K562 (cell line): Measurements from ENCODE around the gene USP48. TPM values are rescaled to one million over a fixed set of nuclear protein-coding genes. Genes with fewer than 3 reads are reported as not detected.

ENCODE experiments used
- BMI1 ChIP-seq: fragments of 150-350 bp; IDR thresholded peaks from 2 replicates; pipeline ENCODE4 v1.6.1; 2014; ENCODE audit warnings: low read length
- ETV5 ChIP-seq: sonication (generic); formaldehyde crosslinking; IDR thresholded peaks from 2 replicates; pipeline ENCODE4 v1.4.0; 2020; ENCODE audit warnings: low read depth, mild to moderate bottlenecking, missing genetic modification reagents
- FOXA3 ChIP-seq, 2 experiments: fragments of 450-650 bp in 1 of 2; sonication (generic) in 1 of 2; formaldehyde crosslinking; IDR thresholded peaks in 1 of 2; conservative IDR thresholded peaks in 1 of 2; 2 replicates each; pipeline versions ENCODE4 v1.4.0 to v1.8.0; 2020 to 2022; ENCODE audit warnings: mild to moderate bottlenecking in 2 of 2, missing genetic modification reagents in 1 of 2
- FOXJ3 ChIP-seq: sonication (generic); formaldehyde crosslinking; IDR thresholded peaks from 2 replicates; pipeline ENCODE4 v1.4.0; 2020; ENCODE audit warnings: mild to moderate bottlenecking, missing genetic modification reagents
- GABPA ChIP-seq: fragments of 200-800 bp; sonication (Bioruptor generic); conservative IDR thresholded peaks from 2 replicates; pipeline ENCODE4 v1.6.1; 2016; ENCODE audit warnings: low read depth, missing genetic modification characterization, missing compliant biosample characterization
- NCOA1 ChIP-seq: fragments of 450-650 bp; IDR thresholded peaks from 2 replicates; pipeline ENCODE4 v1.6.1; 2016; ENCODE audit warnings: low read depth
- NFE2 ChIP-seq: IDR thresholded peaks from 2 replicates; pipeline ENCODE4 v1.6.1; 2014; ENCODE audit warnings: antibody characterized with exemption, low read depth
- WHSC1 ChIP-seq: IDR thresholded peaks from one replicate; pipeline ENCODE4 v1.6.1; 2012; ENCODE audit warnings: low read length, control low read depth, inconsistent platforms
- ZKSCAN8 ChIP-seq: fragments of 200-800 bp; sonication (Bioruptor generic); IDR thresholded peaks from 2 replicates; pipeline ENCODE4 v1.6.1; 2016; ENCODE audit warnings: missing genetic modification characterization, missing compliant biosample characterization
- ZNF134 ChIP-seq: fragments of 250-450 bp; sonication (Bioruptor Pico); conservative IDR thresholded peaks from 2 replicates; pipeline ENCODE4 v1.4.0; 2020
- ZNF444 ChIP-seq: fragments of 250-450 bp; sonication (Bioruptor Pico); IDR thresholded peaks from 2 replicates; pipeline ENCODE4 v1.4.0; 2020; ENCODE audit warnings: mild to moderate bottlenecking, moderate library complexity
- ZNF583 ChIP-seq: fragments of 250-450 bp; sonication (Bioruptor Pico); IDR thresholded peaks from 2 replicates; pipeline ENCODE4 v1.4.0; 2020
- polyA plus RNA-seq, 8 experiments: library from polyadenylated mRNA; depleted of rRNA in 4 of 8; stranded (reverse) in 5 of 8; unstranded in 3 of 8; fragments of >200 nt; fragmentation: Nextera tagmentation in 2 of 8; fragmentation: Illumina TruSeq in 1 of 8; extraction: Ambion mirVana in 2 of 8; extraction: Trizol in 1 of 8; gene quantifications; 2 replicates each; pipeline versions ENCODE4 v1.2.1 to v1.2.3, GENCODE V29; 2011 to 2014; ENCODE audit warnings: inconsistent platforms in 1 of 8, missing spikeins in 1 of 8
- total RNA-seq, 7 experiments: library from RNA; depleted of rRNA in 6 of 7; stranded (reverse); fragments of >200 nt in 6 of 7; fragmentation: Illumina TruSeq in 2 of 7; extraction: Trizol in 2 of 7; gene quantifications; 2 replicates each; pipeline versions ENCODE4 v1.2.1 to v1.2.3, GENCODE V29; 2011 to 2021; ENCODE audit warnings: low replicate concordance in 1 of 7
- TF ChIP-seq, protein P1 (sequence below): fragments of 200-800 bp; sonication (Bioruptor generic); IDR thresholded peaks from 2 replicates; pipeline ENCODE4 v1.6.1; 2016; ENCODE audit warnings: missing genetic modification characterization, missing compliant biosample characterization
- TF ChIP-seq, protein P2 (sequence below): fragments of 150-350 bp; conservative IDR thresholded peaks from 2 replicates; pipeline ENCODE4 v1.6.1; 2014; ENCODE audit warnings: low read length
- TF ChIP-seq, protein P3 (sequence below), 3 experiments: fragments of 200-800 bp in 1 of 3; fragments of 250-450 bp in 1 of 3; fragments of 450-650 bp in 1 of 3; sonication (Bioruptor Pico) in 1 of 3; sonication (Bioruptor generic) in 1 of 3; formaldehyde crosslinking in 1 of 3; IDR thresholded peaks; 2 replicates each; pipeline versions ENCODE4 v1.6.1 to v1.8.0; 2016 to 2022; ENCODE audit warnings: mild to moderate bottlenecking in 2 of 3, missing genetic modification characterization in 2 of 3, missing compliant biosample characterization in 1 of 3, moderate library complexity in 1 of 3

The USP48 gene
- total and polyA plus RNA-seq, 9 of the 15 experiments (the other 6 are each of a cell fraction or from before 2014, with no cell fraction given): 23.3 to 123 (median 106) TPM

DNA sequence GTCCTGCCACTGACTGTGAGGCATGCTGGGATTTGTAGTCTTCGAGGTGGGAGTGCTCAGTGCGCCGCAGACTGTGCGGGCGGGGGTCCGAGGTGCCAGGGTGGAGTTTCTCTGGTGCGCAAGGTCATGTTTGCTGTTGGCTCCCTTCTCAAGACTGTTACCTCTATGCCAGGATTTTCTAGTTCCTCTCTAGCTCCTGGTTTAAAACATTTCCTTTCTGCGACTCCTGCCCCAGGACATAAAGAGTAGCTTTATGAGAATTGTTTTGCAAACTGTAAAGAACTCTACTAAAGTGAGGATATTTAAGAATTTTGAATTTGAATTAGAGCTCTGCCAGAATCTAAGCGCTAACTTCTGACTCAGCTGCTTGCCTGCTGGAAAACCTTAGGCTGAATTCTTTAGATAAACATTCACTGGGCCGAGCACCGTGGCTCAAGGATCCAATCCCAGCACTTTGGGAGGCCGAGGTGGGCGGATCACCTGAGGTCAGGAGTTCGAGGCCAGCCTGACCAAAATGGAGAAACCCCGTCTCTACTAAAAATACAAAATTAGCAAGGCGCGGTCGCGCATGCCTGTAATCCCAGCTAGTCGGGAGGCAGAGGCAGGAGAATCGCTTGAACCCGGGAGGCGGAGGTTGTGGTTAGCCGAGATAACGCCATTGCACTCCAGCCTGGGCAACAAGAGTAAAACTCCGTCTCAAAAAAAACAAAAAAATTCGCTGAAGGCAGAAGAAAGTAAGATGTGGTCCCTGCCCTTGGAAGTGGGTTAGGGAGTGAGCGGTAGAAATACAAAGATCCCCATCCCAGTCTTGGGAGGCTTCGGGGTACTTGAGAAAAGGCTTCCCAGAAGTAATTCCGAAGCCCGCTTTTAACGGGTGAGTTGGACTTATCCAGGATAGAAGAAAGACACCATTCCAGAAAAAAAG is 992 bp upstream of the USP48 start (continued):
- no peak for TF ChIP-seq ETV5
- TF ChIP-seq, protein P1, sequence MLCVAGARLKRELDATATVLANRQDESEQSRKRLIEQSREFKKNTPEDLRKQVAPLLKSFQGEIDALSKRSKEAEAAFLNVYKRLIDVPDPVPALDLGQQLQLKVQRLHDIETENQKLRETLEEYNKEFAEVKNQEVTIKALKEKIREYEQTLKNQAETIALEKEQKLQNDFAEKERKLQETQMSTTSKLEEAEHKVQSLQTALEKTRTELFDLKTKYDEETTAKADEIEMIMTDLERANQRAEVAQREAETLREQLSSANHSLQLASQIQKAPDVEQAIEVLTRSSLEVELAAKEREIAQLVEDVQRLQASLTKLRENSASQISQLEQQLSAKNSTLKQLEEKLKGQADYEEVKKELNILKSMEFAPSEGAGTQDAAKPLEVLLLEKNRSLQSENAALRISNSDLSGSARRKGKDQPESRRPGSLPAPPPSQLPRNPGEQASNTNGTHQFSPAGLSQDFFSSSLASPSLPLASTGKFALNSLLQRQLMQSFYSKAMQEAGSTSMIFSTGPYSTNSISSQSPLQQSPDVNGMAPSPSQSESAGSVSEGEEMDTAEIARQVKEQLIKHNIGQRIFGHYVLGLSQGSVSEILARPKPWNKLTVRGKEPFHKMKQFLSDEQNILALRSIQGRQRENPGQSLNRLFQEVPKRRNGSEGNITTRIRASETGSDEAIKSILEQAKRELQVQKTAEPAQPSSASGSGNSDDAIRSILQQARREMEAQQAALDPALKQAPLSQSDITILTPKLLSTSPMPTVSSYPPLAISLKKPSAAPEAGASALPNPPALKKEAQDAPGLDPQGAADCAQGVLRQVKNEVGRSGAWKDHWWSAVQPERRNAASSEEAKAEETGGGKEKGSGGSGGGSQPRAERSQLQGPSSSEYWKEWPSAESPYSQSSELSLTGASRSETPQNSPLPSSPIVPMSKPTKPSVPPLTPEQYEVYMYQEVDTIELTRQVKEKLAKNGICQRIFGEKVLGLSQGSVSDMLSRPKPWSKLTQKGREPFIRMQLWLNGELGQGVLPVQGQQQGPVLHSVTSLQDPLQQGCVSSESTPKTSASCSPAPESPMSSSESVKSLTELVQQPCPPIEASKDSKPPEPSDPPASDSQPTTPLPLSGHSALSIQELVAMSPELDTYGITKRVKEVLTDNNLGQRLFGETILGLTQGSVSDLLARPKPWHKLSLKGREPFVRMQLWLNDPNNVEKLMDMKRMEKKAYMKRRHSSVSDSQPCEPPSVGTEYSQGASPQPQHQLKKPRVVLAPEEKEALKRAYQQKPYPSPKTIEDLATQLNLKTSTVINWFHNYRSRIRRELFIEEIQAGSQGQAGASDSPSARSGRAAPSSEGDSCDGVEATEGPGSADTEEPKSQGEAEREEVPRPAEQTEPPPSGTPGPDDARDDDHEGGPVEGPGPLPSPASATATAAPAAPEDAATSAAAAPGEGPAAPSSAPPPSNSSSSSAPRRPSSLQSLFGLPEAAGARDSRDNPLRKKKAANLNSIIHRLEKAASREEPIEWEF (CRISPR knock-in tag): peak; percentile 34; the same call in 1 of the 2 replicates
- peak; percentile 70; the same call in 1 of the 2 replicates for TF ChIP-seq ZNF583 (CRISPR knock-in tag)
- TF ChIP-seq WHSC1: no peak
- no peak for TF ChIP-seq NCOA1
- no peak for TF ChIP-seq ZNF444 (CRISPR knock-in tag)
- peak; percentile 79 for TF ChIP-seq GABPA (tag)
- 0 out of 4 replicates have a peak, but pooled peaks of 1 of the 2 experiments have one; percentile 30 for TF ChIP-seq FOXA3 (CRISPR knock-in tag; conservative IDR thresholded peaks at IDR 0.05 in 1 of 2, IDR thresholded peaks at IDR 0.05 in 1 of 2)
- TF ChIP-seq, protein P2, sequence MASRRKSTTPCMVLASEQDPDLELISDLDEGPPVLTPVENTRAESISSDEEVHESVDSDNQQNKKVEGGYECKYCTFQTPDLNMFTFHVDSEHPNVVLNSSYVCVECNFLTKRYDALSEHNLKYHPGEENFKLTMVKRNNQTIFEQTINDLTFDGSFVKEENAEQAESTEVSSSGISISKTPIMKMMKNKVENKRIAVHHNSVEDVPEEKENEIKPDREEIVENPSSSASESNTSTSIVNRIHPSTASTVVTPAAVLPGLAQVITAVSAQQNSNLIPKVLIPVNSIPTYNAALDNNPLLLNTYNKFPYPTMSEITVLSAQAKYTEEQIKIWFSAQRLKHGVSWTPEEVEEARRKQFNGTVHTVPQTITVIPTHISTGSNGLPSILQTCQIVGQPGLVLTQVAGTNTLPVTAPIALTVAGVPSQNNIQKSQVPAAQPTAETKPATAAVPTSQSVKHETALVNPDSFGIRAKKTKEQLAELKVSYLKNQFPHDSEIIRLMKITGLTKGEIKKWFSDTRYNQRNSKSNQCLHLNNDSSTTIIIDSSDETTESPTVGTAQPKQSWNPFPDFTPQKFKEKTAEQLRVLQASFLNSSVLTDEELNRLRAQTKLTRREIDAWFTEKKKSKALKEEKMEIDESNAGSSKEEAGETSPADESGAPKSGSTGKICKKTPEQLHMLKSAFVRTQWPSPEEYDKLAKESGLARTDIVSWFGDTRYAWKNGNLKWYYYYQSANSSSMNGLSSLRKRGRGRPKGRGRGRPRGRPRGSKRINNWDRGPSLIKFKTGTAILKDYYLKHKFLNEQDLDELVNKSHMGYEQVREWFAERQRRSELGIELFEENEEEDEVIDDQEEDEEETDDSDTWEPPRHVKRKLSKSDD: no peak
- TF ChIP-seq, protein P3, sequence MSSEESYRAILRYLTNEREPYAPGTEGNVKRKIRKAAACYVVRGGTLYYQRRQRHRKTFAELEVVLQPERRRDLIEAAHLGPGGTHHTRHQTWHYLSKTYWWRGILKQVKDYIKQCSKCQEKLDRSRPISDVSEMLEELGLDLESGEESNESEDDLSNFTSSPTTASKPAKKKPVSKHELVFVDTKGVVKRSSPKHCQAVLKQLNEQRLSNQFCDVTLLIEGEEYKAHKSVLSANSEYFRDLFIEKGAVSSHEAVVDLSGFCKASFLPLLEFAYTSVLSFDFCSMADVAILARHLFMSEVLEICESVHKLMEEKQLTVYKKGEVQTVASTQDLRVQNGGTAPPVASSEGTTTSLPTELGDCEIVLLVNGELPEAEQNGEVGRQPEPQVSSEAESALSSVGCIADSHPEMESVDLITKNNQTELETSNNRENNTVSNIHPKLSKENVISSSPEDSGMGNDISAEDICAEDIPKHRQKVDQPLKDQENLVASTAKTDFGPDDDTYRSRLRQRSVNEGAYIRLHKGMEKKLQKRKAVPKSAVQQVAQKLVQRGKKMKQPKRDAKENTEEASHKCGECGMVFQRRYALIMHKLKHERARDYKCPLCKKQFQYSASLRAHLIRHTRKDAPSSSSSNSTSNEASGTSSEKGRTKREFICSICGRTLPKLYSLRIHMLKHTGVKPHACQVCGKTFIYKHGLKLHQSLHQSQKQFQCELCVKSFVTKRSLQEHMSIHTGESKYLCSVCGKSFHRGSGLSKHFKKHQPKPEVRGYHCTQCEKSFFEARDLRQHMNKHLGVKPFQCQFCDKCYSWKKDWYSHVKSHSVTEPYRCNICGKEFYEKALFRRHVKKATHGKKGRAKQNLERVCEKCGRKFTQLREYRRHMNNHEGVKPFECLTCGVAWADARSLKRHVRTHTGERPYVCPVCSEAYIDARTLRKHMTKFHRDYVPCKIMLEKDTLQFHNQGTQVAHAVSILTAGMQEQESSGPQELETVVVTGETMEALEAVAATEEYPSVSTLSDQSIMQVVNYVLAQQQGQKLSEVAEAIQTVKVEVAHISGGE (CRISPR knock-in tag; IDR thresholded peaks at IDR 0.05): peak in 1 of 3 experiments; percentile 66; a peak in 1 of 6 replicates
- no peak for TF ChIP-seq BMI1
- TF ChIP-seq ZNF134: no peak; the same call in 1 of the 2 replicates
- 0 out of 2 replicates have a peak, but pooled peaks have one; percentile 15 for TF ChIP-seq NFE2
- no peak for TF ChIP-seq FOXJ3 (CRISPR knock-in tag)
- no peak; the same call in 1 of the 2 replicates for TF ChIP-seq ZKSCAN8 (CRISPR knock-in tag)
